Activated CD8-positive, alpha-beta memory T cell treated with anti-CD3 and anti-CD28 coated beads, Interleukin-2, amount 50 U/mL, for 1 hour (primary cell): Measurements from ENCODE around the gene HLA-DQB1.
"Not testable (repeated sequence)": the region's sequence is repeated elsewhere in the genome, so short reads cannot be mapped to it uniquely, and the experiment has no call there.

ENCODE experiments used
- DNase-seq: peaks from one replicate; pipeline ENCODE4 v3.0.0-alpha.2; 2020; ENCODE audit errors: extremely low read depth

HLA-DQB1 gene

GRCh38 chr6:32662099-32662498, 4.4 kb downstream of the HLA-DQB1 start:
- DNase-seq, result no peak

- DNase-seq, result no peak
These were observed 6.4 kb downstream of the HLA-DQB1 start for GRCh38 chr6:32659856-32660595.

- DNase-seq, result no peak
These were observed 8.1 kb downstream of the HLA-DQB1 start for GRCh38 chr6:32658268-32658897.

- DNase-seq, result not testable (repeated sequence)
These were observed 8.6 kb downstream of the HLA-DQB1 start for GRCh38 chr6:32657819-32658218.

GRCh38 chr6:32657329-32657728, 9.1 kb downstream of the HLA-DQB1 start:
- DNase-seq, result not testable (repeated sequence)

- no peak for DNase-seq
These were observed 11.2 kb downstream of the HLA-DQB1 start for GRCh38 chr6:32655203-32655710.

- no peak for DNase-seq
These were observed 21.3 kb downstream of the HLA-DQB1 start for GRCh38 chr6:32645047-32645703.

- DNase-seq, result no peak
These were observed 22.6 kb downstream of the HLA-DQB1 start for GRCh38 chr6:32643904-32644303.

- no peak for DNase-seq
These were observed 23.7 kb downstream of the HLA-DQB1 start for GRCh38 chr6:32642720-32643106.

GRCh38 chr6:32641785-32642719, 24.4 kb downstream of the HLA-DQB1 start:
- DNase-seq, result not testable (repeated sequence)

- no peak for DNase-seq
These were observed 25.3 kb downstream of the HLA-DQB1 start for GRCh38 chr6:32641122-32641521.

GRCh38 chr6:32639440-32640394, 26.7 kb downstream of the HLA-DQB1 start:
- DNase-seq, result no peak

- no peak for DNase-seq
These were observed 27.8 kb downstream of the HLA-DQB1 start for GRCh38 chr6:32638532-32639219.

GRCh38 chr6:32637883-32638282, 28.6 kb downstream of the HLA-DQB1 start:
- no peak for DNase-seq

GRCh38 chr6:32637219-32637880, 29.1 kb downstream of the HLA-DQB1 start, which contains the start of gene HLA-DQA1:
Gene HLA-DQA1, plus strand, starts transcription at chr6:32637406. Its CDS starts 53 bp downstream, at chr6:32637459.
- no peak for DNase-seq

- DNase-seq, result no peak
These were observed 30.8 kb downstream of the HLA-DQB1 start for GRCh38 chr6:32635526-32636123.

- DNase-seq, result not testable (repeated sequence)
These were observed 36.7 kb downstream of the HLA-DQB1 start for GRCh38 chr6:32629793-32630192.

GRCh38 chr6:32627831-32628230, 38.6 kb downstream of the HLA-DQB1 start:
- DNase-seq, result no peak

GRCh38 chr6:32627249-32627648, 39.2 kb downstream of the HLA-DQB1 start:
- DNase-seq, result no peak
